B cell (primary cell): ENCODE measurements around the gene NHSL2. TPM values are rescaled to one million over a fixed set of nuclear protein-coding genes. Genes with fewer than 3 reads are reported as not detected.

ENCODE experiments used
- ATAC-seq: fragments of 200-7000 bp; cut with Tn5 transposase; one replicate; pipeline ENCODE4 v1.10.0; 2021; ENCODE audit warnings: low read depth, mild to moderate bottlenecking, moderate number of reproducible peaks, moderate library complexity
- CTCF ChIA-PET: fragments of 350-600 bp; sonication (Branson Sonifier 250); formaldehyde crosslinking; loops from one replicate; lab custom pipeline; 2021; ENCODE audit warnings: antibody characterized with exemption, inconsistent platforms; lab: Charles Lee
- POLR2A ChIA-PET: fragments of 350-600 bp; sonication (Branson Sonifier 250); formaldehyde crosslinking; loops from one replicate; lab custom pipeline; 2021; ENCODE audit warnings: antibody characterized with exemption; lab: Charles Lee
- DNase-seq: peaks from one replicate; pipeline ENCODE4 v3.0.0; 2013
- H2AFZ ChIP-seq: 2 replicates; pipeline ENCODE4 v1.6.1; 2012; ENCODE audit warnings: mild to moderate bottlenecking, low read depth, low read length; ENCODE audit not compliant: insufficient read depth, poor library complexity, severe bottlenecking
- H3K27ac ChIP-seq, 2 donors: 1 replicate in 1 of 2; 2 replicates in 1 of 2; pipeline ENCODE4 v1.5.1; 2012 to 2013; ENCODE audit warnings: low read length in 2 of 2, mild to moderate bottlenecking in 2 of 2, moderate library complexity in 1 of 2
- H3K27me3 ChIP-seq, 4 experiments: fragments of 200-600 bp in 1 of 4; sonication (generic) in 1 of 4; replicated peaks in 1 of 4; 1 replicate in 2 of 4; 2 replicates in 2 of 4; pipeline versions ENCODE4 v1.6.1 to v1.7.0; 2013 to 2016; ENCODE audit warnings: low read length in 3 of 4, mild to moderate bottlenecking in 2 of 4, mixed read lengths in 1 of 4, moderate library complexity in 1 of 4; ENCODE audit not compliant: insufficient read depth in 4 of 4, control insufficient read depth in 3 of 4; ENCODE audit errors: control extremely low read depth in 1 of 4
- H3K36me3 ChIP-seq, 2 experiments: replicated peaks in 1 of 2; 1 replicate in 1 of 2; 2 replicates in 1 of 2; pipeline versions ENCODE4 v1.6.1 to v1.7.1; 2013; ENCODE audit warnings: low read length in 1 of 2; ENCODE audit not compliant: insufficient read depth in 2 of 2, control insufficient read depth in 1 of 2; ENCODE audit errors: control extremely low read depth in 1 of 2, extremely low read depth in 1 of 2
- H3K4me1 ChIP-seq, 2 donors: fragments of 200-600 bp in 1 of 2; sonication (generic) in 1 of 2; 1 replicate in 1 of 2; 2 replicates in 1 of 2; pipeline versions ENCODE4 v1.5.1 to v1.6.1; 2013 to 2017; ENCODE audit warnings: low read length in 2 of 2; ENCODE audit not compliant: control insufficient read depth in 2 of 2, insufficient read depth in 2 of 2
- H3K4me2 ChIP-seq: replicated peaks from 2 replicates; pipeline ENCODE3; 2012; ENCODE audit warnings: mild to moderate bottlenecking, low read depth, low read length; ENCODE audit not compliant: poor library complexity, severe bottlenecking
- H3K4me3 ChIP-seq, 5 experiments: fragments of 200-600 bp in 1 of 5; sonication (generic) in 1 of 5; 1 replicate in 3 of 5; 2 replicates in 2 of 5; pipeline versions ENCODE4 v1.5.1 to v1.7.0; 2011 to 2016; ENCODE audit warnings: low read length in 4 of 5, mild to moderate bottlenecking in 4 of 5, low read depth in 2 of 5, control low read depth in 1 of 5, moderate library complexity in 1 of 5; ENCODE audit not compliant: insufficient read depth in 1 of 5; ENCODE audit errors: control extremely low read depth in 1 of 5, extremely low read depth in 1 of 5
- H3K79me2 ChIP-seq: fragments of 200-600 bp; sonication (generic); one replicate; pipeline ENCODE4 v1.6.0; 2016; ENCODE audit warnings: low read length; ENCODE audit not compliant: control insufficient read depth, insufficient read depth
- H3K9ac ChIP-seq: fragments of 200-600 bp; sonication (generic); 2 replicates; pipeline ENCODE4 v1.6.1; 2017; ENCODE audit warnings: mild to moderate bottlenecking, low read length, moderate library complexity
- H3K9me3 ChIP-seq, 3 donors: one replicate each; pipeline versions ENCODE4 v1.6.1 to v1.7.1; 2013; ENCODE audit warnings: low read length in 2 of 3; ENCODE audit not compliant: control insufficient read depth in 2 of 3, insufficient read depth in 1 of 3; ENCODE audit errors: control extremely low read depth in 1 of 3
- H4K20me1 ChIP-seq: 2 replicates; pipeline ENCODE4 v1.6.0; 2012; ENCODE audit warnings: mild to moderate bottlenecking, low read length; ENCODE audit not compliant: insufficient read depth, control insufficient read depth, poor library complexity, severe bottlenecking
- H3K27ac Mint-ChIP-seq: one replicate; pipeline ENCODE4 v1.8.0; 2021; ENCODE audit warnings: mixed read lengths
- H3K27me3 Mint-ChIP-seq: one replicate; pipeline ENCODE4 v1.8.0; 2021; ENCODE audit warnings: mixed read lengths
- H3K4me1 Mint-ChIP-seq: one replicate; pipeline ENCODE4 v1.8.0; 2021; ENCODE audit warnings: mixed read lengths
- H3K4me3 Mint-ChIP-seq: one replicate; pipeline ENCODE4 v1.8.0; 2021; ENCODE audit warnings: mixed read lengths
- H3K9me3 Mint-ChIP-seq: one replicate; pipeline ENCODE4 v1.8.0; 2022; ENCODE audit warnings: mixed read lengths; ENCODE audit not compliant: insufficient read depth
- CTCF ChIP-seq: fragments of 200-600 bp; IDR thresholded peaks from one replicate; pipeline ENCODE4 v1.8.0; 2022; ENCODE audit warnings: antibody characterized with exemption, mild to moderate bottlenecking
- EZH2 ChIP-seq: IDR thresholded peaks from 2 replicates; pipeline ENCODE4 v1.6.1; 2012; ENCODE audit warnings: borderline replicate concordance, low read depth, mild to moderate bottlenecking, moderate library complexity, low read length; ENCODE audit not compliant: insufficient read depth, poor library complexity, severe bottlenecking
- WGBS: methylation state at CpG from one replicate; pipeline ENCODE4 v1.1.5; 2013; ENCODE audit warnings: missing lambda C conversion rate; ENCODE audit not compliant: insufficient coverage; 5-methylcytosine and 5-hydroxymethylcytosine counted together
- intact Hi-C: fragments of 100-400 bp; cut with micrococcal nuclease; formaldehyde crosslinking; loops from one replicate; pipeline ENCODE4 v1.10.0; 2022
- polyA plus RNA-seq: library from polyadenylated mRNA; depleted of rRNA; stranded (reverse); fragments of >200 nt; gene quantifications from 2 replicates; pipeline ENCODE4 v1.2.3, GENCODE V29; 2012
- total RNA-seq, 2 donors: library from RNA; stranded (reverse); fragments of 120-200 nt in 1 of 2; gene quantifications; 1 replicate in 1 of 2; 2 replicates in 1 of 2; pipeline versions ENCODE4 v1.2.3 to v1.2.4, GENCODE V29; 2013 to 2022

NHSL2 gene
- total and polyA plus RNA-seq, 2 donors (not counting 1 experiment from before 2014, with no cell fraction given) = 0.16 to 1.7 TPM

- no peak for ATAC-seq
- DNase-seq = no peak
- Histone ChIP-seq H3K27ac (no peak overlapping the region), H3K79me2 (no peaks in the 10 kb centered on the region), H3K9ac (no peak overlapping the region), H3K4me1 (no peaks in the 10 kb centered on the region), H2AFZ (no peak overlapping the region), H3K36me3 (no peaks in the 10 kb centered on the region), H4K20me1 (no peaks in the 10 kb centered on the region), H3K27me3 (no peaks in the 10 kb centered on the region), H3K4me2 (no peak overlapping the region), H3K9me3 (no peaks in the 10 kb centered on the region), H3K4me3 (no peak overlapping the region)
- POLR2A ChIA-PET = no interaction called here
- CTCF ChIA-PET = no interaction called here
- no peaks in the 10 kb centered on the region for H3K4me1 Mint-ChIP-seq
- TF ChIP-seq EZH2 = no peak
- no peaks in the 10 kb centered on the region for H3K9me3 Mint-ChIP-seq
- whole genome bisulfite sequencing = no CpG with 5 or more reads among the region's 1 CpG
- no peaks in the 10 kb centered on the region for H3K27me3 Mint-ChIP-seq
- H3K4me3 Mint-ChIP-seq = no peak overlapping the region
- no peak overlapping the region for H3K27ac Mint-ChIP-seq
- intact Hi-C loops = no loop called here
These were observed 30.5 kb downstream of the NHSL2 start for GRCh38 chrX:71941145-71941544.

- CTCF ChIA-PET = no interaction called here
- H3K9ac ChIP-seq = no peak overlapping the region
- H4K20me1 ChIP-seq = no peaks in the 10 kb centered on the region
- H3K27me3 Mint-ChIP-seq = peaks cover 1% of the 10 kb centered on the region
- WGBS = 50% methylated on average over 1 of the region's 3 CpGs
- no peaks in the 10 kb centered on the region for H3K9me3 ChIP-seq
- no peaks in the 10 kb centered on the region for H3K9me3 Mint-ChIP-seq
- DNase-seq (no peak), ATAC-seq (no peak)
- H3K4me3 Mint-ChIP-seq = no peak overlapping the region
- intact Hi-C loops = no loop called here
- POLR2A ChIA-PET = no interaction called here
- no peak overlapping the region for H3K27ac Mint-ChIP-seq
- H3K36me3 ChIP-seq = no peaks in the 10 kb centered on the region
- H3K79me2 ChIP-seq = no peaks in the 10 kb centered on the region
- no peaks in the 10 kb centered on the region for H3K4me1 Mint-ChIP-seq
- TF ChIP-seq CTCF (no peak), EZH2 (no peak)
- no peak overlapping the region for H3K4me2 ChIP-seq
- H3K27me3 ChIP-seq = no peaks in the 10 kb centered on the region
- no peak overlapping the region for H3K4me3 ChIP-seq
- H2AFZ ChIP-seq = no peak overlapping the region
- H3K4me1 ChIP-seq = no peaks in the 10 kb centered on the region
- no peak overlapping the region for H3K27ac ChIP-seq
These were observed 31.1 kb downstream of the NHSL2 start for GRCh38 chrX:71941776-71942175.
